Fibroblast of skin of left quadriceps (primary cell): Measurements from ENCODE around the gene ZFPM1.
A peak's percentile ranks its signal among the peaks of the same experiment; 100 is the strongest.

Experiments
- DNase-seq, 2 experiments: peaks; one replicate each; pipeline ENCODE4 v3.0.0-alpha.2; 2013; ENCODE audit warnings: low read depth in 2 of 2

ZFPM1 gene

DNA sequence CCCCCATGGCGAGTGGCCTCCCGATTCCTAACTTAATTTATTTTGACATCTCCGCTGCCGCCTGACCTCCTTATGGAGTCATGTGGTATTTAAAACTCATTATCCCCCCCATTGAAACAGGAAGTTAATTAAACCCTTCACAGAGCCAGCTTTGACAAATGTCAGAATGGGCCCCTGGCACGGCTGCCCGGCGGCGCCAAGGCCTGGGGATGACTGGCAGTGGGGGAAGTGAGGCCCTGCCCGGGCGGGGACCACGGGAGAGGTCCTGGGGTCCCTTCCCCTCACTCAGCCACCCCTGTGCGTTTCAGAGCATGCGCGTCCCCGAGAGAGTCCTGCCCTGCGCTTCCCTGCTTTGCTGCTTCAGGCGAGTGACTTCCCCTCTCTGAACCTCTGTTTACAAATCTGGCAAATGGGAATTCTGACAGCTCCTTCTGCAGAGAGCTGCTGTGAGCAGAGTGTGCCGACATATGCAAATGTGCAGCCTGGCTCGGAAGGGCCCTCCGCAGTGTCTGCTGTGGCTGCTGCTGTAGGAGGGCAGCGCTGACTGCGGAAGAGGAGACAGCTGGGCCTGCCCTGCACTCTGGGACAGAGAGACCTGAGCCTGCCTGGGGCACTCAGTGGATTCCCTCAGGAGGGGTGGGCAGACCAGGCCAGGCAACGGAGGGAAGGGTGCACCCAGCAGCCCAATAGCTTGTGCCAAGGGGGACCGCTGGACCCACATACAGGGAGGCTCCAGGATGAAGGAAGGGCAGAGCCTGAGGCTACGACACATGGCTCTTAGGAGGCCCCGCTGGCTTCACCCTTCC lies 4.4 kb upstream of the ZFPM1 start:
- no peak for DNase-seq

GRCh38 chr16:88449267-88449561 lies 3.9 kb upstream of the ZFPM1 start:
- no peak for DNase-seq

- DNase-seq, result no peak
Observed at GRCh38 chr16:88451586-88452481, 1.2 kb upstream of the ZFPM1 start.

DNA sequence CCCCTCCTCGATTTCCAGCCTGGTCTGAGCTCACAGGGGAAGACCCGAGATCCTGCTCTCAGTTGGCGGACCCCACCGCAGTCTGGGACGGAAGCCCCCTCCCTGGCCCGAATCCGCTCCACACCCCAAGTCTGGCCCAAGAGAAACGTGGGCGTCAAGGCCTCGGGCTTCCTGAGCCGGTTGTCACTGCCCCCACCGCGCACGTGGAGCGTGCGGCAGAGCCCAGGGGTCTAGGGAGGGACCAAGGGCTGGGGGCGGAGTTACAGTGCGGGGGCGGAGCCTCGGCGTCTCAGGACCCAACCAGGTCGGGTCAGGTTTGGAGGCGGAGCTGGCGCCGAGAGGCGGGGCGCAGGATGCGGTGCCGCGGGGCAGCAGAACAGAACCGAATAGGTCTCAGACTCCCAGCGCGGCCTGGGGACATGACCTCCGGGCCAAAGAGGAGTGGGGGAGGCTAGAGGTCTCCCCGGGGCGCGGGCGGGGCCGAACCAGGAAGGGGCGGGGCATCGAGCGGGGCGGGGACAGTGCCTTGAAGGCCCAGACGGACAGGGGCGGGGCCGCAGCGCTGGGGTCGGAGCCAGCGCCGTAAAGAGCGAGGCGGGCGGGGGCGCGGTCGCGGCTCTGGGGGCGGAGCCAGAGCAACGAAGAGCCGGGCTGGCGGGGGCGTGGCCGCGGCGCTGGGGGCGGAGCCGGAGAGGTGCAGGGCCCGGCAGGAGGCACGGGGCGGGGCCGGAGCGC lies 431 bp upstream of the ZFPM1 start:
- DNase-seq, result peak; percentile 89 to 90

GRCh38 chr16:88453611-88454522 lies 787 bp downstream of the ZFPM1 start:
- DNase-seq, result no peak

- no peak for DNase-seq
Observed at GRCh38 chr16:88454523-88454947, 1.5 kb downstream of the ZFPM1 start.

DNA sequence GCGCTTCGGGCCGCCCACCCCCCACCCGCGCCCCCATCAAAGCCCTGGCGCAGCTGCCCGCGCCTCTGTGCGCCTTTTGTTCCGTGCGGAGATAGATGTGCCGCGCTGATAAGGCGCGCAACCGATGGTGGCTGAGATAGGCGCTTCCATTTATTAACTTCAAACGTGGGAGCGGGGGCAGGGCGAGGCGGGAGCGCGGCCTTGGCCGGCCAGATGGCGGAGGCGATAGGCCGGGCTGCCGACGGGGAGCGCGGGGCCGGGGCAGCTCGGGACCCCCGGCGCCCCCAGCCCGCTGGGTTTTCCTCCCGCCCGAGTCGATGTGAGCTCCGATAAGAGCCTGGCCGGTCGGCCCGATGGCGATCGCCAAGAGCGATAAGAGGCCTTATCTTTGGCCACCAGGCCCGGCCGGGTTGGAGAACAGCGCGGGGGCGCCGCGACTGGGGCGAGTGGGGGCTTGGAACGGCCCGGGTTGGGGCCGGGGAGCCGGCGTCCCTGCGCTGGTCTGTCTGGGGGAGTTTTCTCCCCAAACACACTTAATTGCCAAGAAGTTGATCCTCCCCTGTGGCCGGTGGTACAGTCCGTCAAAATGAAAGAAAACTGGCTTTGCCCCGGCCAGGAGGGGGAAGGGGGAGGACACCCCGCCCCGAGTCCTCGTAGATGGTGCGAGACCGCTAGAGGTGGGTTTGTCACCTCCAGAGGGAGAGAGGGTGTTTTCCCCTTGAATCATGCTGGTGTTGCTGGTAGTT lies 2.7 kb downstream of the ZFPM1 start:
- no peak for DNase-seq

DNA sequence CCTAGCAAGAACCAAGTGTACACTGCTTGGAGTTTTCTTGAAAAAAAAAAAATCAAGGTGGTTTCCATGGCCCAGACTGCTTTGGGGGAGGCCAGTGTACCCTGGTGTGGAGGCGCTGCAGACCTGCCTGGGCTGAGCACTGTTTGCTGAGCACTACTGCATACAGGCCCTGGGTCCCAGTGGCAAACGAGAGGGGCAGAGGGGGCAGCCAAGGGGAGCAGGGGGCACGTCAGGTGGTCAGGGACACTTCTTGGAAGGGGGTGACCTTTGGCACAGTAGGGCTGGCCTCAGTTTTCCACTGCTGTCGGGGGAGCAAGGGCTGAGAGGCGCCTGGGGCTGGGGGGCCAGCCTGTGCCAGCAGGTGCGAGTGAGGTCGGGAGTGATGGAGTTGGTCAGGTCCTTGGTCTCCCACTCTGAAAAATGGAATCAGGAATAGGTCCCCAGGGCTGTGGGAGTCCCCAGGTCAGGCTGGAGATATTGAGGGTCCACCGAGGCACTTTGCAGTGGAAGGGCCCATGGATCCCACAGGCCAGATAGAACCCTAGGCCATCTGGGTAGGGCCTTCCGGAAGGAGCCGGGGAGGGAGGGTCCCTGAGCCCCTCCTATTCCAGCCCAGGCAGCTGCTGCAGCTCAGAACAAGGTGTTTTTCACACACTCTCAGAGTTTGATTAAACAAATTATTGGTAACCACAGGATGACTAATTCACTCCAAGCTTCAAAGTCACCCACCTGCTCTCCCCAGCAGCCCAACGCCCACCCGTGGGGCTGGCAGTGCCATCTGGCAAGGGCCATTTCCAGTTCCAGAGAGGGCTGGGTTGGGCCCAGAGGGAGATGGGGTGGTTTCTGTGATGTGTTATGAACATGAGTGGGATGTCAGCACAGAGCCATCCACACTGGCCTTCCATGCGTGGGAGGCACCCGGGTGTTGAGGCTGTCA lies 3.5 kb downstream of the ZFPM1 start:
- DNase-seq, result no peak

DNA sequence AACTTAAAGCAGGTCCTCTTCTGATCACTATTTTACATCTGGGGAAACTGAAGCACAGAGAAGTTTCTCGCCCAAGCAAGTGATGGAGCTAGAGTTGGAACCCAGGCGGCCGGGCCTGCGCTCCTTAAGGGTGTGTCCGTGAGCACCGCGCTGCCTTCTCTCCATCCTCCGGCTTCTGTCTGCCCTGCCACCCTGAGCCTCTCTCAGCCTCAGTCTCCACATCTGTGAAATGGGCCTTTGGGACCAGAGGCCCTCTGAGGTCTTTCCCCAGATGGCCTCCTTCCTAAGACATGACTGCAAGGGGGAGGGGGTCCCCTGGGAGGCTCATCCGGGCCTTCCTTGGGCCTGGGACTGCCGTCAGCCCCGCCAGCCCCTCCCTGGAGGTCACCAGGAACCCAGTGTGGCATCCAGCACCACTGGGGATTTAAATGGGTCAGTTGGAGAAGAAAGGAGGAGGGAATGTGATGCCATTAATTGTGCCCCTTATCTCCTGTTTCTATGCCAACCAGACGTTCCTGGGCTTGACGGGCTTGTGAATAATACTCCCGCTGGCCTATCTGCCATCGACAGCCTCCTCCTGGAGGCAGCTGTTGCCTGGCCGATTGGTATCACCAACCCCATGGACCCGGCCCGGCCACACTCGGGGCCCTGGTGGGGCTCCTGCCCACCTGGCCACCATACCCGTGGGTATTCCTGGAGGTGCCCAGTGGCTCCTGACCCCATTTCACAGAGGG lies 5.1 kb downstream of the ZFPM1 start:
- no peak for DNase-seq

DNA sequence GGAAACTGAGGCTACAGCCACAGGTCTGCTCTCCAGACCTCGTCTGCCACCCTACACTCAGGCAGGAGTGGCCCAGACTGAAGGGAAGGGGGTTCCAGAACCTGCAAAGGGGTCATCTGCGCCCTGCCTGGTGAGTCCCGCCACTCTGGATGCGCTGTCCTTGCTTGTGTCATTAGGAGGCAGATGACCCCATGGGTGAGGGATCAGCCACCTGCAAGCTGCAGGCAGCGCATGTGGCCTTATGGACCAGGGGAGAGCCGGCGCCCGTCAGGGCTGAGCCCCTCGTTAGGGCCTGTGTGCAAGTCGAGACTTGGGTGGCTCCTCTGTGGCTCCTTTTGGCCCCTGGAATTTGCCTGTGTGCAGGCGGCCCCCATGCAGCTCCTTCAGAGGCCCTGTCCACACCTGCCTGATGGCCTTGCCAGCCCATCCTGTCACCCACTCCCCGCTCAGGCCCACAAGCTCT lies 5.7 kb downstream of the ZFPM1 start:
- no peak for DNase-seq

GRCh38 chr16:88459366-88460073 lies 6.4 kb downstream of the ZFPM1 start:
- DNase-seq, result no peak

DNA sequence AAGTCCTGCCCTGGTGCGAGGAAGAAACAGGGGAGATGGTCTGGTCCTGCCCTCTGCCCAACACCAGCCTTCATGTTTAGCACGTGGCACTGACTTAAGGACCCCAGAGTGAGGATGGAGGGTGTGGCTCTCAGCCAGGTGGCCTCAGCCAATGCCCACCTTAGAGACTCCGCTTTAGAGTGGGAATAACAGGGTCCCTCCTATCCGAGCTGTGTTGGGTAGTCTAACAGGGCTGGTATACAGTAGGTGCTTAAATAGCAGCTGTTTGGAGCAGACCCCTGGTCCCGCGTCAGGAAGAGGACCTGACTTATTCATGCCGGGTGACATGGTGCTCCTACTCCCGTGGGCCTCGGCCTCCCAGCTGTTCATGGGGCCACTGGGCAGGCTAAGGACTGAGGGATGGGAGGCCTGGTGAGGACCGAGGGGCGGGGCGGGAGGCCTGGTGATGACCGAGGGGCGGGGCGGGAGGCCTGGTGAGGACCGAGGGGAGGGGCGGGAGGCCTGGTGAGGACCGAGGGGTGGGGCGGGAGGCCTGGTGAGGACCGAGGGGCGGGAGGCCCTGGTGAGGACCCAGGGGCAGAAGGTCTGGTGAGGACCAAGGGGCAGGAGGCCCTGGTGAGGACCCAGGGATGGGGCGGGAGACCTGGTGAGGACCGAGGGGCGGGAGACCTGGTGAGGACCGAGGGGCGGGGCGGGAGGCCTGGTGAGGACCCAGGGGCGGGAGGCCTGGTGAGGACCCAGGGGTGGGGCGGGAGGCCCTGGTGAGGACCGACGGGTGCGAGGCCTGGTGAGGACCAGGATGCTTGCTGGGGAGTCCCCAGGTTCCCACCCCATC lies 7.6 kb downstream of the ZFPM1 start:
- DNase-seq, result no peak

GRCh38 chr16:88461331-88462269 lies 8.5 kb downstream of the ZFPM1 start:
- no peak for DNase-seq

GRCh38 chr16:88462396-88462795 lies 9.3 kb downstream of the ZFPM1 start:
- no peak for DNase-seq

DNA sequence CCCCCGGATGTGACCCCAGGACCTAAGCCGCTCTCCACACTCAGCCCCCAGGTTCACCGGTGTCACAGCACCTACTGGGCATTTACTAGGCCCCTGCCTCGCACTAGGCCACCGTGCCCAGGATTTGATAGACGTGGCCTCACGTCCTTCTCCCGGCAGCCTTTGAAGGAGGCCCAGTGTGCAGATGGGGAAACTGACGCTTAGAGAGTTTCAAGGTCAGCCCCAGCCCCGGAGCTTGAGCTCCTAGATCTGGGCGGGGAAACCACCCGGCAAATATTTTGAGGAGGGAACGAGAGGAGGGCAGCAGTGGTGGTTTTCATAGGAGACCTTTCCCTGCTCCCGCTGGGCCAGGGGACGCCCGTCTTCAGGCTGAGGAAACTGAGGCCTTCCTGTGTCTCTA lies 10.3 kb downstream of the ZFPM1 start:
- no peak for DNase-seq
